Panc1 (cell line): ENCODE data around the gene TBX5. TPM values are rescaled to one million over a fixed set of nuclear protein-coding genes. Genes with fewer than 3 reads are reported as not detected.

Experiments
- ATAC-seq: fragments of 200-7000 bp; cut with Tn5 transposase; 2 replicates; pipeline ENCODE4 v1.9.1; 2020; ENCODE audit warnings: mild to moderate bottlenecking, moderate library complexity
- BruUV-seq: library from RNA; stranded (reverse); fragments of 400-500 nt; replicated peaks from 2 replicates; lab custom pipeline; 2021; lab: Mats Ljungman, UMichigan
- CTCF ChIA-PET: fragments of 300-600 bp; sonication (Branson Sonifier 250); formaldehyde crosslinking; loops from one replicate; lab custom pipeline; 2022; ENCODE audit warnings: antibody characterized with exemption; lab: Charles Lee
- POLR2A ChIA-PET: fragments of 300-600 bp; sonication (Branson Sonifier 250); formaldehyde crosslinking; loops from one replicate; lab custom pipeline; 2022; ENCODE audit warnings: antibody characterized with exemption; lab: Charles Lee
- DNase-seq: peaks from one replicate; pipeline ENCODE4 v3.0.0-alpha.2; 2010; ENCODE audit warnings: low read depth, low spot score
- H3K27ac ChIP-seq: 2 replicates; pipeline ENCODE4 v1.5.1; 2011; ENCODE audit warnings: mild to moderate bottlenecking, low read length, inconsistent platforms
- H3K27me3 ChIP-seq: fragments of 200-500 bp; sonication (Bioruptor generic); 2 replicates; pipeline ENCODE4 v1.6.0; 2014; ENCODE audit warnings: low read length, inconsistent platforms; ENCODE audit not compliant: control insufficient read depth, insufficient read depth
- H3K36me3 ChIP-seq: fragments of 200-500 bp; sonication (Bioruptor generic); 2 replicates; pipeline ENCODE4 v1.5.1; 2014; ENCODE audit warnings: inconsistent platforms, mild to moderate bottlenecking, low read length, moderate library complexity; ENCODE audit not compliant: control insufficient read depth, insufficient read depth
- H3K4me1 ChIP-seq: 2 replicates; pipeline ENCODE4 v1.5.1; 2011; ENCODE audit warnings: inconsistent platforms, mild to moderate bottlenecking, low read length, moderate library complexity; ENCODE audit not compliant: control insufficient read depth, insufficient read depth
- H3K4me3 ChIP-seq, 2 experiments: 2 replicates each; pipeline ENCODE4 v1.5.1; 2011 to 2012; ENCODE audit warnings: low read depth in 2 of 2, low read length in 2 of 2, mild to moderate bottlenecking in 2 of 2, inconsistent platforms in 1 of 2, moderate library complexity in 1 of 2
- H3K9me3 ChIP-seq: fragments of 200-500 bp; sonication (Bioruptor generic); 2 replicates; pipeline ENCODE4 v1.5.1; 2014; ENCODE audit warnings: low read depth, mild to moderate bottlenecking, inconsistent platforms, low read length, moderate library complexity; ENCODE audit not compliant: control insufficient read depth, insufficient read depth
- POLR2AphosphoS5 ChIP-seq: IDR thresholded peaks from 2 replicates; pipeline ENCODE4 v1.6.1; 2012; ENCODE audit warnings: mild to moderate bottlenecking, low read depth, low read length, moderate library complexity
- REST ChIP-seq, 2 experiments: IDR thresholded peaks; 2 replicates each; pipeline ENCODE4 v1.6.1; 2011 to 2012; ENCODE audit warnings: low read depth in 2 of 2, control low read depth in 1 of 2, low read length in 1 of 2, mild to moderate bottlenecking in 1 of 2, moderate library complexity in 1 of 2; ENCODE audit not compliant: insufficient read depth in 1 of 2
- SIN3A ChIP-seq: IDR thresholded peaks from 2 replicates; pipeline ENCODE4 v1.6.1; 2012; ENCODE audit warnings: low read depth, mild to moderate bottlenecking, low read length, moderate library complexity, borderline replicate concordance; ENCODE audit not compliant: insufficient read depth
- TCF7L2 ChIP-seq: IDR thresholded peaks from 2 replicates; pipeline ENCODE4 v1.6.1; 2011; ENCODE audit warnings: mild to moderate bottlenecking, low read depth, low read length, inconsistent platforms
- in situ Hi-C: cut with HindIII; loops from 2 replicates; pipeline ENCODE4 v1.10.0; 2016; ENCODE audit warnings: low sequenced_read_pairs, low pct_unique_long_range_greater_than_20kb
- intact Hi-C: fragments of 100-400 bp; cut with micrococcal nuclease; formaldehyde crosslinking; loops from one replicate; pipeline ENCODE4 v1.10.0; 2022; ENCODE audit not compliant: unreplicated experiment
- total RNA-seq: library from RNA; stranded (reverse); gene quantifications from one replicate; pipeline ENCODE4 v1.2.1, GENCODE V29; 2021; ENCODE audit not compliant: unreplicated experiment
- TF ChIP-seq, protein P1 (sequence below): fragments of 450-650 bp; IDR thresholded peaks from 2 replicates; pipeline ENCODE4 v1.5.1; 2017; ENCODE audit warnings: mild to moderate bottlenecking

Gene TBX5
- total RNA-seq, 1 experiment from 2014 or later: not detected

DNA sequence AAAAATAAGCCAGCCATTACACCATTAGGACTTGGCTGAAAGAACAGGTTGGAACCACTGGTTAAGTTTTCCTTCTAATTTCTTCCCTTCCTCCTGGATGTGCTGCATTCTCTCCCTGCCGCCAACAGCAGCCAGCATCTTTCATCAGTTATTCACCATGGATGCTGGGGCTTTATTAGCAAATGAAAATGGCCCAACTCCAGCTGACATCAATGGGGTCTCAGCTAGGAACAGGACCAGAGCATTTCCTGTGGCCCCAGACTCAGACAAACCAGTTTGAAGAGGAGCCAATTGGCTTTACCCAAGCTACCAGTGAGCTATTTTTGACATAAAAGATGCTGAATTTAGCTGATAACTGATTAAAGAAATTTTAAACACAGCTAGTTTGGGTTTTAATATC is 26.0 kb upstream of the TBX5 start:
- BruUV-seq: no TSS peak

DNA sequence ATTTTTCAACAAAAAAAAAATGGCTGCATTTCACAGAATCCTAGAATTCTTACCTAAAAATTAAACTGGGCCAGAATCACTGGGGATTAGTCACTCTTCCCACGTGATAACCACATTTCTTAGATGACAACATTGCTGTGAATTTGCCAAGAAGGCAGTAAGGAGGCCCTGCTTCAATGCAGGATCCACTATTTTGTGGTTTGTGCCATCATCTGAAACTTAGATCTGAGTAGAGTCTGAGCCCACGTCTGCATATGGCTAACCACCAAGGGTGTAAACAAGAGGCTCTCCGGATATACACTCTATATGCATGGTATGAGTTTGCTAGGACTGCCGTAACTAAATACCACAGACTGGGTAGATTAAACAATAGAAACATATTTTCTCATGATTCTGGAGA is 24.4 kb upstream of the TBX5 start:
- in situ Hi-C loops: no loop called here
- ChIA-PET POLR2A (no interaction called here), CTCF (no interaction called here)
- TF ChIP-seq, protein P1, sequence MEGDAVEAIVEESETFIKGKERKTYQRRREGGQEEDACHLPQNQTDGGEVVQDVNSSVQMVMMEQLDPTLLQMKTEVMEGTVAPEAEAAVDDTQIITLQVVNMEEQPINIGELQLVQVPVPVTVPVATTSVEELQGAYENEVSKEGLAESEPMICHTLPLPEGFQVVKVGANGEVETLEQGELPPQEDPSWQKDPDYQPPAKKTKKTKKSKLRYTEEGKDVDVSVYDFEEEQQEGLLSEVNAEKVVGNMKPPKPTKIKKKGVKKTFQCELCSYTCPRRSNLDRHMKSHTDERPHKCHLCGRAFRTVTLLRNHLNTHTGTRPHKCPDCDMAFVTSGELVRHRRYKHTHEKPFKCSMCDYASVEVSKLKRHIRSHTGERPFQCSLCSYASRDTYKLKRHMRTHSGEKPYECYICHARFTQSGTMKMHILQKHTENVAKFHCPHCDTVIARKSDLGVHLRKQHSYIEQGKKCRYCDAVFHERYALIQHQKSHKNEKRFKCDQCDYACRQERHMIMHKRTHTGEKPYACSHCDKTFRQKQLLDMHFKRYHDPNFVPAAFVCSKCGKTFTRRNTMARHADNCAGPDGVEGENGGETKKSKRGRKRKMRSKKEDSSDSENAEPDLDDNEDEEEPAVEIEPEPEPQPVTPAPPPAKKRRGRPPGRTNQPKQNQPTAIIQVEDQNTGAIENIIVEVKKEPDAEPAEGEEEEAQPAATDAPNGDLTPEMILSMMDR: no peak
- TF ChIP-seq SIN3A (no peak), TCF7L2 (no peak), REST (IDR thresholded peaks at IDR 0.05; ENCODE audit: insufficient read depth in 1 of 2, low read depth in 2 of 2, low read length in 1 of 2) (no peak), POLR2AphosphoS5 (no peak)
- no peak for ATAC-seq
- BruUV-seq: no TSS peak
- no peaks in the 10 kb centered on the region for H3K36me3 ChIP-seq
- no peaks in the 10 kb centered on the region for H3K4me1 ChIP-seq
- no peaks in the 10 kb centered on the region; the same call in 1 of the 2 replicates for H3K27me3 ChIP-seq
- no peak for DNase-seq
- no peak overlapping the region for H3K4me3 ChIP-seq
- H3K9me3 ChIP-seq: no peaks in the 10 kb centered on the region
- H3K27ac ChIP-seq: no peak overlapping the region
- intact Hi-C loops: no loop called here

More for the DNA sequence above, 26.0 kb upstream of the TBX5 start:
- Histone ChIP-seq H3K4me3 (no peak overlapping the region), H3K4me1 (no peaks in the 10 kb centered on the region), H3K27me3 (no peaks in the 10 kb centered on the region), H3K9me3 (no peaks in the 10 kb centered on the region), H3K36me3 (no peaks in the 10 kb centered on the region), H3K27ac (no peak overlapping the region)
- in situ Hi-C loops (no loop called here), intact Hi-C loops (no loop called here)
- ATAC-seq (no peak), DNase-seq (no peak)
- CTCF ChIA-PET: no interaction called here
- TF ChIP-seq REST (IDR thresholded peaks at IDR 0.05; ENCODE audit: insufficient read depth in 1 of 2, low read depth in 2 of 2, low read length in 1 of 2) (no peak), SIN3A (no peak), POLR2AphosphoS5 (no peak), TCF7L2 (no peak)
- TF ChIP-seq, protein P1: no peak
- POLR2A ChIA-PET: no interaction called here
